G401.6 (cell line): ENCODE measurements around the gene TBCCD1.
"Not testable (repeated sequence)": the region's sequence is repeated elsewhere in the genome, so short reads cannot be mapped to it uniquely, and the experiment has no call there.

Source experiments
- FAIRE-seq: peaks from 2 replicates; lab custom pipeline; 2012; peaks lifted over from hg19 to GRCh38; lab: Jason Lieb, UNC

TBCCD1 gene

DNA sequence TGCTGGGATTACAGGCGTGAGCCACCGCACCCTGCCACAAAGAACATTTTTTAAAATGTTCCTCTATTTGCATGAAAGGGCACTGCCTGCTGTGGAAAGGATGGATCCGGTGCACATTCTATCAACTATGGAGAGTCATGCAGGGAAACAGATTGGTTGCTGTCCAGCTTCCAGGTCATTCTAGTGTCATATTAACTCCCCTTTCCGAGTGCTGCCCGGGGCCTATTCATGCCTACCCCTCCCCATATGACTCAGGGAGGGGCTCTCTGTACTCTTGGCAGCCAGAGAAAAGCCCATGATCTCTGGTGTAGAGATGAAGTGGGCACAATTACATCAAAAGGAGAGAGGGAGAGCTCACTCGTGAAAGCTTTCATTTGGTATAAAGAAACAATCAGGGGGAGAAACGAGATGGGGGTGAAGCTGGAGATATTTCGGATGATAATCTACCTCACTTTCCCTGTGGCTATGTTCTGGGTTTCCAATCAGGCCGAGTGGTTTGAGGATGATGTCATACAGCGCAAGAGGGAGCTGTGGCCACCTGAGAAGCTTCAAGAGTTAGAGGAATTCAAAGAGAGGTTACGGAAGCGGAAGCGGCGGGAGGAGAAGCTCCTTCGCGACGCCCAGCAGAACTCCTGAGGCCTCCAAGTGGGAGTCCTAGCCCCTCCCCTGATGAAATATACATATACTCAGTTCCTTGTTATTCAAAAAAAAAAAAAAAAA lies 29.6 kb upstream of the TBCCD1 start:
- no peak for FAIRE-seq

DNA sequence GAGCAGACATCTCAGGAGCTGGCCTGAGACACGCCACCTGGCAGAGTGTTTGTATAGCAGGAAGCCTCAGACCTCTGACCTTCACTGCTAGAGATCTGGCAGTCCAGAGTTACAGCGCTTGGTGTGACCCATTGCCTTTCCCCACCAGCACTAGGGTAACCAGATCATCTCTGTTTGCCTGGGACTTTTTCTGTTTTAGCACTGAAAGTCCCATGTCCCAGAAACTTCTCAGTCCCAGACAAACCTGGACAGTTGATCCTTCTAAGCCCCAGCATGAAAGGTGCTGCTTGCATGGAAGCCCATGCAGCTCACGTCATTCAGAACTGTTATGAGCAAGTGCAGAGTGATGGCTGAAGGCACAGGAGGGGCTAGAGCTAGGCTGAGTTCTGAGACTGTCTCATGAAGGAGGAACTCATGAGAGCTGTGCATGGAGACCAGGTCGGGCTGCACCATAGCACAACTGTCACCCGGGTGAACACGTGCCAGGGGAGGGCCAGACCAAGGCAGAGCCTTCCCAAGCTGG lies 27.5 kb upstream of the TBCCD1 start:
- no peak for FAIRE-seq

DNA sequence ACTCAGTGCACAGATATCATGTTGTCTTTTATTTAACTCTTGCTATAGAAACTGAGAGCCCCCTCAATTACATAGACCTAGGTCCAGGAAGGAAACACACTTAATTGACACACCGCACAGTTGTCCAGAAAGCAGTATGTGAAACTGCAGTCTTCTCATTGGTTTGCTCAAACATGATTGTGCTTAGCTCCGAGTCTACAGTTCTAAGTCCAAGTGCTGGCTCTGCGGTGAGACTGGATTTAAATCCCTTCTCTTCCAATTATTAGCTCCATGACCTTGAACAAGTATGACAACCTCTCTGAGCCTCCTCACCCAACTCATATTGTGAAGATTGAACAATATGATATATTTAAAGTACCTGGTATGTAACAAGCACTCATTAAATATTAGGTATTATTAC lies 26.7 kb upstream of the TBCCD1 start:
- no peak for FAIRE-seq

DNA sequence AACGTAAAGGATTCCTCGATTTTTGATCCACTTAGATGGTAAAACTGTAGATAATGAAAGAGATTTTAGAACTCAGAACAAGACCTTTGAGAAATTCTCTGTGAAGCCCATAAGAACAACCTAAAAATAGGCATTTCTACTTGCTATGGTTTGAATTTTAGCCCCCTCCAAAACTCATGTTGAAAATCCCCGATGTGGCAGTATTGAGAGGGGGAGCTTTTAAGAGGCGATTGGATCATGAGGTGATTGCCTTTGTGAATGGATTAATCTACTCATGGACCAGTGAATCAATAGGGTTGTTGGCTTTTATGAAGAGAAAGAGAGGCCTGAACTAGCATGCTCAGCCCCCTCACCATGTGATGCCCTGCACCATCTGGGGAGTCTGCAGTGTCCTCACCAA lies 25.5 kb upstream of the TBCCD1 start:
- FAIRE-seq = no peak

DNA sequence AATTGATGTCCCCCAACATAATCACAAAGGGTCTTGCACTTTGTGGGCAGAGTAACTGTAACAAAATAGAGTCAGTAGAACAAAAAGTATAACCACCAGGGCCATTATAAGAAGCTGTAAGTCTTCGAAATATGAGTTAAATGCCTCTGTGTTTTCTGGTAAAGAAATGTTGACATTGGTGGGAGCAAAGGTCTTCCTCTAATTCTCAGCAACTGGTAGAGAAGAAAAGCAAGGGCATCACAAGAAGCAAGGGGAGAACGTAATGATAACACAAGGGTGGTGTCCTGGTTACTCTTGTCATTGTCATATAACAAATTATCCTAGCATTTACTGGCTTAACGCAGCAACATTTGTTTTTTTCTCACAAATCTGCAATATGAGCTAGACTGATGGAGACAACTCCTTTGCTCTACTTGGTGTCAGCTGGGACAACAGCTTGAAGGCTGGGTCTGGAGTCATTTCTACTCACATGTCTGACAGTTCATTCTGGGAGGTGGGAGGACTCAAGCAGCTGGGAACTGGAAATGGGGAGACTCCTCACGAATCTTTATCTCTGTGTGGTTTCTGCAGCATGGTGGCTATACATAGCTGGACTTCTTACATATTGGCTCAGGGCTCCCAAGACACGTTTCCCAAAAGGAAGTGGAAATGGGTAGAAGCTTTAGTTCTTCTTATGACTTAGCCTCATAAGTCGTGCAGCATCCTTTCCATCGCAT lies 23.6 kb upstream of the TBCCD1 start:
- FAIRE-seq = no peak

DNA sequence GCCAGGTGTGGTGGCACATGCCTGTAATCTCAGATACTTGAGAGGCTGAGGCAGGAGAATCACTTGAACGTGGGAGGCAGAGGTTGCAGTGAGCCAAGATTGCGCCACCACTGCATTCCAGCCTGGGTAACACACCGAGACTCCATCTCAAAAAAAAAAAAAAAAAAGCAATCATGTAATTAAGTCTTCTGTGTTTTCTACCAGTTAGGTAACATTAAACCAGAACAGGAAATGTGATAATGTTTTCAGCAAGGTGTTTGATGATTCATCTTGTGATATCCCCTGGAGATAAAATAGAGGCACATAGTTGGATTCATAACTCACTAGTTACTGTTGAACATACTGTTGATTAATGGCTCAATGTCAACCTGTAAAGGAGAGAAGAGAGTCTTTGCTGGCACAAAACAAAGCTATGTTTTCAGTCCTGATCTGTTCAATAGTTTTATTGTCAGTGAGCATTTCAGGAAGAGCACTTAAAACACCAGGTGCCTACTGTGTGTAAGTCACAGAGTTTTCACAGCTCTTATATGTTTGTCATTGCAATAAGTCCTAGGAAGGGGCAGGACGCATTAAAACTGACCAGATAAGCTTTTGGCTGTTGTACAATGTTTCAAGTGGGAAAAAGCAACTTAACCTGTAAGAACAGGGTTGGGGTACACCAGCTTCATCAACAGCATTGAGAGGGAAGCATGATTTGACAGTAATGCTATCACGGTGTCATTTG lies 22.9 kb upstream of the TBCCD1 start:
- FAIRE-seq = no peak

DNA sequence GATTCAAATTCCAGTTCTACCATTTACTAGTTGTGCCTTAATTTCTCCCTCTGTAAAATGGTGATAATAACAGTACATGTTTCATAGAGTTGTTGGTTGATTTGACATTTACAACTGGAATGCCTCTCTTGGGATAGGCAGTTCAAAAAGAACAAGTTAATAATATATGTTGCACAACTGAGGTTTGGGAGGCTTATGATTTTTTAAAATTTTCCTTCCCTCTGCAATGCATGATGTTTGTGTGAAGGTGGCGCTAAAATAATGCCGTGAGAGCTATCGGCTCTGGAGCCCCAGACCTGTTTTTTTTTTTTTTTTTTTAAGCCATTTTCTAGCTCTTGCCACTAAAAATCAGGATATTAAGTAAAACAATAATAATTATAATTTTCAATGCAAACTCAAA lies 22.0 kb upstream of the TBCCD1 start:
- peak; percentile 78 for FAIRE-seq

DNA sequence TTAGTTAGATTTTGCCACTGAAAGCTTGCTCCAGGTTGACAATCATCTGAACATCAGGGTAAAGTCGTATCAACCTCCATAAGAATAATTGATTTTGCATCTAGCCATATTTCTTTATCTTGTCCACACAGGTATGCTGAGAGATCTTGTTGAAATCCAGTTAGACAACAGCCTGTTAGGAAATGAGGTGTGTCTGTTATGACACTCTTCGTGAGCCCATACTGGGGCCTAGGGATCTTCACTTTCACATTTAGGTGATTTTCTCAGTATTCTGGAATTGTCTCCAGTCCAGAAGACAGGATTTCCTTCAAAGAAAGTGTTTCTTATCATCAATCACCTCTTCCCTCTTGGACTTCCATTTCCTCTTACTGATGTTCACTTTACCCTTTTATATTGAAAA lies 21.5 kb upstream of the TBCCD1 start:
- FAIRE-seq = no peak

DNA sequence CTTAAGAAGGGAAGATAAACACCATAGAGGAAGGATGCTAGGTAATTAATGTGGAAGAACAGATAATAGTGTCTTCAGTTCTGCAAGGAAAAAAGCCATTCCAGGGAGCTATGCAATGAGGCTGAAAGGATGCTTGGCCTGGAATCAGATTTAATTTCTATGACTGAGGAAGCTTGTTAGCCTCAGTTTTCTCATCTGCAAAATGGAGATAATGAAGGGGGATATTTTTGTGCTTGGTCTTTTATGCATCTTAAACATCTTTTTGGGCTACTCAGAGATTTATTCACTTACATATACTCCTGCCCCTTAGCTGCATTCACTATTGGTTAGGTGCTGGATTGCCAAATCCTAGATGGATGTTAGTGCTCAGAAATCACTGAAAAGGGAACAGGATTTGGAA lies 20.0 kb upstream of the TBCCD1 start:
- no peak for FAIRE-seq

DNA sequence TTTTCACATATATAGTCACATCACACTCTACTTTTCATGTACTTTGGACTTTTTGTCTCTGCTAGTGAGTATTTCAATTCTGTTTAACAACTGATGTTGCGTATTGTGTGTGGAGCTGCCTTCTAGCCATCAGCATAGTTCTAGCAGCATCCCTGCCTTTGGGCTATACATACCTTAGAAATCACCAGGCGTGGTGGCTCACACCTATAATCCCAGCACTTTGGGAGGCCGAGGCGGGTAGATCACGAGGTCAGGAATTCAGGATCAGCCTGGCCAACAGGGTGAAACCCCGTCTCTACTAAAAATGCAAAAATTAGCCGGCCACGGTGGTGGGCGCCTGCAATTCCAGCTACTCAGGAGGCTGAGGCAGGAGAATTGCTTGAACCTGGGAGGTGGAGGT lies 19.1 kb upstream of the TBCCD1 start:
- not testable (repeated sequence) for FAIRE-seq

DNA sequence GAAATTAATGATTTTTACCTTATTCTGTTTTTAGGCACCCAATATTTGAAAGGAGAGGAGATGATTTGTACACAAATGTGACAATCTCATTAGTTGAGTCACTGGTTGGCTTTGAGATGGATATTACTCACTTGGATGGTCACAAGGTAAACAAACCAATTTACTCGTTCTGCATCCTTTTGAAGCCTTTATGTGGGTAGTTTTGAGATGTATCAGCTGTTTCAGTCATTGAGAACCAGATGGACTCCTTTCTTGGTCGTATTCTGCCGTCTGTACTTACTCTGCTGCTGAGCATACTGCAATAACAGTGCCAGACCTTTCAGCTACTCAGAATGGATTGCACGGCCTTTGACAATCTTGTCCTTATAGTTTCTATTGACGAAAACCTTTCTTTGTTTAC lies 16.7 kb upstream of the TBCCD1 start:
- FAIRE-seq = no peak

DNA sequence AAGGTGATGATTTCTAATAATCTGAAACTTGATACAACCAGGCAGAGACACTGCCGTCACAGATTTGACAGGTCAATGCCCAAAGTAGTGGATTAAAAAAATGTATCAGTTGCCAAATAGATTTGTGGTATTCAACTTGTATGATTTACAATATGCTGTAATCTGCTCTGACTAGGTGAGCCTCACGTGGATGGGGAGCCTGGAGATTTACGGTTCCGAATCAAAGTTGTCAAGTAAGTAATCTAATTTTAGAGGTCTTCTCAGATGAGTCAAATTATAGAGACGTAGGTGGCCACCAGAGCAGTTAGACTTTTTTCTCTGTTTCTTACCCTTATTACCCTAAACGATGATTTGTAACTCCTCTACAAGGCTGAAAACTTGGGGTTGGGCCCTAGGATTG lies 15.4 kb upstream of the TBCCD1 start:
- no peak for FAIRE-seq

DNA sequence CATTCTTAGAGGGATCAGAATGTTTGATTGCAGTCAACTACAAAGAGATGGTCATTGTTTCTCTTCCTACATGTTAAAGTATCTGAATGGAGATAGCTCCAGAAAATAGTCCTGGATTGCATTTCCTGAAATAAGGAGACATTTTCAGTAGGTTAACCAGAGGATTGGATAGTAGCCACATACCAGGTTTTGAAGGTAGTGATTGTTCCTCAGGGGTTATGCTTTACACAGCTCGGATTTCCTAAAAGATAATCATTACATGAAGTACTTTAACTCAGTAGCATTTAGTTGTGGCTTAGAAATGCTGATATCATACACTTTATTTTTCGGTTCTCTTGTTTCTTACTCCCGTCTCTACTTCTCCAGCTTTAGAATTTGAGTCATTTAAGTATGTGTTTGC lies 13.6 kb upstream of the TBCCD1 start:
- no peak for FAIRE-seq

DNA sequence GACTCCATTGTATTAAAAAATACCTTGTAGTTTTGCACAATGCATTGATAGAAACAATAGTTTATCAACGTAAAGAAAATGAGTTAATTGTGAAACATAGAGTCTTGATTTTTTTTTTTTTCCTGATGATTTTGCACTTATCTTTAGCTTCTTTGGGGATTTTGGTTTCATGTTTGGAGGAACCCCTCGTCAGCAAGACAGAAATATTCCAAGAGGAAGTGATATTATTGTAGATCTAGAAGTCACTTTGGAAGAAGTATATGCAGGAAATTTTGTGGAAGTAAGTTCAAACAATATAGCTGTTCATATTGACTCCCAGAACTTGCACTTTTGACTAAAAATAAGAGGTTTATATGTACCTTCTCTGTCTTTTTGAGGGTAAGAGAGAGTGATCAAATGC lies 10.4 kb upstream of the TBCCD1 start:
- FAIRE-seq = no peak

DNA sequence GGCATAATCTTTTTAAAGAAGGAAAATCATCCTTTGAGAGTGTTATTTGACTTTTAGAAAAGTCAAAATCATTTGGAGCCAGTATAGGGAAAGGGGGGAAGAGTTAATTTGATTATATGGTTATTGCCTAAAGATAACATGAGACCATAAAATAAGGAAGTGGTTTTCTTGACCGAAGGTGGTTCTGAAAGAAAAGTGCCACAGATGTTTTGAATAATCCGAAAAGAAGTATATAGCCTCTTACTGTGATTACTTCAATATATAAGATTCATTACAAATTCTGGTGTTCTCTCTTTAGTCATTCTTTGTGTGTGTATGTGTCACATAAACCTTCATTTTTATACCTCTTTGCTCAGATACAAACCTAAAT lies 4.5 kb upstream of the TBCCD1 start:
- FAIRE-seq = no peak

DNA sequence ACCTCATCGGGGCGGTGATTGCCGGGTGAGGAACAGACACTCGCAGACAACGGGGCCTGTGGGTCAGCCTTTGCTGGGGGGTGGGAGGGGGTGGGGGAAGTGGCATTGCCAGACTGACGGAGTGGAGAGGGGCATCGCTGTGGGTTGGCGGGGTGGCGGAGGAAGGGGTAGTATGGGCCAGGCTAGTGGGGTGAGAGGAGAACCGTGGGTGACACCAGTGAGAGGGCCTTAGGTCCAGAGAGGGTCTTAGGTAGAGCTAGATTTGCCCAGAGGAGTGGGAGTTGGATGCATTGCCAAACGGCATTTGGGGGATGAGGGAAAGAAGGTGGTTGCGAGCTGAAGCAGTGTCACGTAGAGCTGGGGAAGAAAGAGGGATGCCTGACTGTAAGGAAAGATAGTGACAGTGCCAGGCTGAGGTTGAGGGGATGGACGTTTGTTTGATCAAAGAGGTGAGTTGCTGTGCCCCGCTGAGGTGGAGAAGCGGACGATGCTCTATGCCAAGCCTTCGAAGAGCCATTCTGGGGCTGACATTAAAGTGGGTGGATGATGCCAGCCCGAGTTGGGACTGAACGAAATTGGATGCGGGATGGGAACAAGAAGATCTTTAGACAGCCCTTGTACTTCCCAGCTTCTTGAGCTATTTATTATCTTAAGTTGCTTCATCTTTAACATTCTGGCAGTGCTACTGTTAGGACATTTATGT lies 4.0 kb upstream of the TBCCD1 start:
- FAIRE-seq = no peak

DNA sequence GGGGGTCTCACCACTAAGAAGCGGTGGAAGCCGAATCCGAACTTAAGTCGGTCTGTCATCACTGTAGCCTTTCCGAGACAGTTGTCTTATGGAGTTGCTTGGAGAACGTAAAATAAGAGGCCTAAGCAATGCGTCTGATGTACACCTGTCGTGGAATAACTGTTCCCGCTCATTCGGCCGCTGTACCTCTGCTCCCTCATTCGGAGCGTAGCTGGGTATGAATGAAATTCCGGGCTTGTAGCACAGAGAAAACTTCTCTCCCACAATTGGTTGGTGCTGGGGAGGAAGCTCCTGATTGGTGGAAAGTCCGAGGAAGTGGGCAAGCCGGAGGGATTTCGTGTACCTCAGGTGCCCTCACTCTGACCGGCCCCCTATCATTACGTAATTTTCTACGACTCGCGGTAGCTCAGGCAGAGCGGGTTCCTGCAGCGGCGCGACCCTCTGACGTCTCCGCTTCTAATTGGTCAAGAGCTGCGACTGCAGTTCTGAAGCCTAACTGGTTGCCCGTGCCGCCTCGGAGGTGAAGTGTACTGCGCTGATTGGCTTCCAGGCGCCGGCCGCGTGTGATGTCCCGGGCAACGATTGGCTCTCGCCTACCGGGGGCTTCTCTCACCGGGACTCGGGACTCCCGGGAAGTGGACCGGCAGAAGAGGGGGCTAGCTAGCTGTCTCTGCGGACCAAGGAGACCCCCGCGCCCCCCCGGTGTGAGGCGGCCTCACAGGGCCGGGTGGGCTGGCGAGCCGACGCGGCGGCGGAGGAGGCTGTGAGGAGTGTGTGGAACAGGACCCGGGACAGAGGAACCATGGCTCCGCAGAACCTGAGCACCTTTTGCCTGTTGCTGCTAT lies 3.2 kb upstream of the TBCCD1 start, which contains the start of gene DNAJB11:
DNAJB11 (plus strand) TSS at position 625 of the 845 bp plus-strand sequence; CDS start at position 803, 178 bp downstream.
- FAIRE-seq = peak; percentile 99

DNA sequence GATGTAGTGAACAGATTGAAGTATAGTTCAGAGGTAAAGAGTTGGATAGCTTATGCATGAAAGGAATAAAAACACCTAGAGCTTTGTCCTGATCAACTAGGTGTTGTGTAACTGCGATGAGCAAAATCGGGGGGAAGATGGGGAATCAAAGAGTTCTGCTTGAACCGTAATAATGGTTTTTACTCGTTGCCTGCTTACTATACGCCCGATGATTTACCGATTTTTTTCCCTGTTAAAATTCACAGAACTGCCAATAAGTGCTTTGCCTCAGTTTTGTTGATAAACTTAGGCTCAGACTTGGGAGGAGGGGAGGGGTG lies 2.6 kb upstream of the TBCCD1 start:
- no peak for FAIRE-seq

DNA sequence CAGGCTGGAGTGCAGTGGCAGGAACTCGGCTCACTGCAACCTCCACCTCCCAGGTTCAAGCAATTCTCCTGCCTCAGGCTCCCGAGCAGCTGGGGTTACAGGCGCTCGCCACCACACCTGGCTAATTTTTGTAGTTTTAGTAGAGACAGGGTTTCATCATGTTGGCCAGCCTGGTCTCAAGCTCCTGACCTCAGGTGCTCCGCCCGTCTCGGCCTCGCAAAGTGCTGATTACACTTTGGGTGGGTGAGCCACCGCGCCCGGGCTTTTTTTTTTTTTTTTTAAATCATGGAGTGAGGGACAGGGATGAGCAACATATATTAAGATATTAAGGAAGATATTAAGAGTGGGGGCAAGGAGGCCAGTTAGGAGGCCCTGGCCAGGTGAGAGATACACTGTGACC lies 2.2 kb upstream of the TBCCD1 start:
- FAIRE-seq = not testable (repeated sequence)

DNA sequence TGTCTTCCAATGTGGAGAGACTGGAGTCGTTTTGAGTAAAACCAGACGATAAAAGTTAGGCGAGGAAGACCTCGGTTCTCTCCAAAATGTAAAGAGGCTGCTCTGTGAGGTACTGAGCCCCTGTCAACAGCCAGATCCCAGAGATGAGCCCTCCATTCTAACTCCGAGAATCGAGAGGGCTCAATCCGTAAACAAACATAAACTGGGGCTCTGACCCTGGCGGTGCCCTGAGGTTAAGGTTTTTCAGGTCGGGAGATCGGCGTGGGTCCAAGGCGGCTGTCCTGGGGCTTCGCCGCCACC lies 417 bp downstream of the TBCCD1 start:
- FAIRE-seq = no peak

DNA sequence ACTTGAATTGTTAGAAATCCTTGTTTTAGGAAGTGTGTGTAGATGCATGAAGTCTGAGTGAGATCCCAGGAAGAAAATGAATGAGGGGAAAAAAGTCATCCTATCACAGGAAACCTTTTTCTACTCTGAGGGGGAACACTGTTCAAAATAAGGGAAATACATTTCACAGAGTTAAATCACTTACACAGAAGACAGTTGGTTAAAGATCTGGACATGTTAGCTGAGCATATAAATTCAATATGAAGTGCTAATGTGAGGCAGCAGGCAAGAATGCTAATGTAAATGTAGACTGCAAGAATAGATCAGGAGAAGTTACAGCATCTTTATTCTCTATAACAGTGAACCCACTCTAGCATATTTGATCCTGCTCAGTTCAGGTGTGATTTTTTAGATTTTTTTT lies 2.6 kb downstream of the TBCCD1 start:
- FAIRE-seq = no peak
